ENCODE measurements around the gene NBL1. TPM values are rescaled to one million over a fixed set of nuclear protein-coding genes. Genes with fewer than 3 reads are reported as not detected.
A peak's percentile ranks its signal among the peaks of the same experiment; 100 is the strongest.

NBL1 gene
- total and polyA plus RNA-seq, 3 donors from 2014 or later = 44.3 to 141 (median 73.3) TPM

DNA sequence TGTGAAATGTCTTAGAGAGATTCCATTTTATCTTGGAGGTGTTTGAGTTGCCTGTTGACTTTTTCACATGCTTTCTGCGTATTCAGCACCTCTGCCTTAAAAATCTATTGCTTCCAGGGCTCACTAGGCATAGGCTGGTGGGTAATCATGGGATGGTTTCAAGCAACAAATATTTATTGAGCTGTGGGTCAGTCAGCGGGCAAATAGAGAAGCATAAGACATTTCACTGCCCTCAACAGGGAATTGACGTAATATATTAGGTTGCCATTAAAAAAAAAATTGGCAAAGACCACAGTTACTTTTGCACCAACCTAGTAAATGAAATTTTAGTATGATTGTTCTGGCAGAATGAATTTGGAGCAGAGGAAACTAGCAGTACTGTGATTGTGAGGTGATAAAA lies 44.3 kb upstream of the NBL1 start:
- H3K4me3 ChIP-seq = no peak overlapping the region
- no peak for DNase-seq
- H3K27ac ChIP-seq = no peak overlapping the region
- no peaks in the 10 kb centered on the region for H3K9me3 ChIP-seq
- no peaks in the 10 kb centered on the region for H3K36me3 ChIP-seq (ENCODE audit: low read depth, missing control alignments)
- H3K27me3 ChIP-seq = no peaks in the 10 kb centered on the region
- no peak for TF ChIP-seq POLR2A (IDR thresholded peaks at IDR 0.05)
- TF ChIP-seq, protein P1, sequence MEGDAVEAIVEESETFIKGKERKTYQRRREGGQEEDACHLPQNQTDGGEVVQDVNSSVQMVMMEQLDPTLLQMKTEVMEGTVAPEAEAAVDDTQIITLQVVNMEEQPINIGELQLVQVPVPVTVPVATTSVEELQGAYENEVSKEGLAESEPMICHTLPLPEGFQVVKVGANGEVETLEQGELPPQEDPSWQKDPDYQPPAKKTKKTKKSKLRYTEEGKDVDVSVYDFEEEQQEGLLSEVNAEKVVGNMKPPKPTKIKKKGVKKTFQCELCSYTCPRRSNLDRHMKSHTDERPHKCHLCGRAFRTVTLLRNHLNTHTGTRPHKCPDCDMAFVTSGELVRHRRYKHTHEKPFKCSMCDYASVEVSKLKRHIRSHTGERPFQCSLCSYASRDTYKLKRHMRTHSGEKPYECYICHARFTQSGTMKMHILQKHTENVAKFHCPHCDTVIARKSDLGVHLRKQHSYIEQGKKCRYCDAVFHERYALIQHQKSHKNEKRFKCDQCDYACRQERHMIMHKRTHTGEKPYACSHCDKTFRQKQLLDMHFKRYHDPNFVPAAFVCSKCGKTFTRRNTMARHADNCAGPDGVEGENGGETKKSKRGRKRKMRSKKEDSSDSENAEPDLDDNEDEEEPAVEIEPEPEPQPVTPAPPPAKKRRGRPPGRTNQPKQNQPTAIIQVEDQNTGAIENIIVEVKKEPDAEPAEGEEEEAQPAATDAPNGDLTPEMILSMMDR (IDR thresholded peaks at IDR 0.05) = no peak
- H3K4me1 ChIP-seq = peaks cover 16% of the 10 kb centered on the region
- WGBS, 2 donors = 93 to 96% methylated on average over 3 of the region's 3 CpGs
- intact Hi-C loops (cut with DNase I; ENCODE audit: low total_unique reads) = no loop called here

DNA sequence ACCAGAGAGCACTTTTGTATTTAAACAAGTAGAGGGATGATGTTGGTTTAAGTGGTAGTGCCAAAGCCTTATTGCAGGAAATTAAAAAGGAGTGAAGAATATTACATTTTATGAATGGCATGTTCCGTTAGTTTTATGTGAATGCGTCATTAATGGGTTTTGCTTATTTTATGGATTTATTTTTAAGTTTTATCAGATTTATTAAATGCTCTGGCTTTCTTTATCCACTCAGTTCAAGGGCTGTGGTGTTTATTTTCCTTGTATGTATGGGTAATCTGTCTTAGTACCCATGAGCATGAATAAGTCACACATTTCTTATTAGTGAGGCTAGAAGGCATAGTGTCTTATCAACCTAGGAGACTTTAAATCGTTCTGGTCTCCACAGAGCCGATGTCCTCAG lies 41.6 kb upstream of the NBL1 start:
- WGBS, 2 donors = 84 to 90% methylated on average over 4 of the region's 4 CpGs
- no peak for DNase-seq
- Histone ChIP-seq H3K4me1 (peaks cover 9% of the 10 kb centered on the region), H3K27ac (no peak overlapping the region), H3K27me3 (no peaks in the 10 kb centered on the region), H3K9me3 (no peaks in the 10 kb centered on the region), H3K4me3 (no peak overlapping the region), H3K36me3 (ENCODE audit: low read depth, missing control alignments) (no peaks in the 10 kb centered on the region)
- intact Hi-C loops (cut with DNase I; ENCODE audit: low total_unique reads) = no loop called here
- TF ChIP-seq POLR2A (IDR thresholded peaks at IDR 0.05) = no peak
- TF ChIP-seq, protein P1 (IDR thresholded peaks at IDR 0.05) = no peak

DNA sequence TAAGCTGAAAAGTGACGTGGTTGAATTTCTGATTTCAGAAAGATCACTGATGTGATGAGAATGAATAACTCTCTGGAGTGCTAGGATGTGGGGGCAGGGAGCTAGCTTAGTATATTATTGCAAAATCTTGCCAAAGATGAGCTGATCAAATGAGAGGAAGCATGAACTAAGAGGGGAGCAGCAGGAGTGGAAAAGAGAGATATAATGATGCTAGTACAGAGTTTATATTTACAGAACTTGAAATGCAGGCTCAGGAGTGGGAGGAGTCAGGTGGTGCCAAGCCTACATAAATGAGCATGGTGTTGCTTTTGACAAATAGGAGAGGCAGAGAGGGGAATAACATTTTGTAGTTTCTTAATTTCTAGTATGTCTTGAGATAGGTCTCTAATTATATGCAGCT lies 38.1 kb upstream of the NBL1 start:
- Histone ChIP-seq H3K4me1 (peaks cover 8% of the 10 kb centered on the region), H3K4me3 (no peak overlapping the region), H3K9me3 (no peaks in the 10 kb centered on the region), H3K36me3 (ENCODE audit: low read depth, missing control alignments) (no peaks in the 10 kb centered on the region), H3K27me3 (no peaks in the 10 kb centered on the region), H3K27ac (no peak overlapping the region)
- WGBS, 2 donors = 57 to 81% methylated on average over 1 of the region's 1 CpG
- no peak for DNase-seq
- TF ChIP-seq, protein P1 (IDR thresholded peaks at IDR 0.05) = no peak
- no peak for TF ChIP-seq POLR2A (IDR thresholded peaks at IDR 0.05)
- intact Hi-C loops (cut with DNase I; ENCODE audit: low total_unique reads) = no loop called here

DNA sequence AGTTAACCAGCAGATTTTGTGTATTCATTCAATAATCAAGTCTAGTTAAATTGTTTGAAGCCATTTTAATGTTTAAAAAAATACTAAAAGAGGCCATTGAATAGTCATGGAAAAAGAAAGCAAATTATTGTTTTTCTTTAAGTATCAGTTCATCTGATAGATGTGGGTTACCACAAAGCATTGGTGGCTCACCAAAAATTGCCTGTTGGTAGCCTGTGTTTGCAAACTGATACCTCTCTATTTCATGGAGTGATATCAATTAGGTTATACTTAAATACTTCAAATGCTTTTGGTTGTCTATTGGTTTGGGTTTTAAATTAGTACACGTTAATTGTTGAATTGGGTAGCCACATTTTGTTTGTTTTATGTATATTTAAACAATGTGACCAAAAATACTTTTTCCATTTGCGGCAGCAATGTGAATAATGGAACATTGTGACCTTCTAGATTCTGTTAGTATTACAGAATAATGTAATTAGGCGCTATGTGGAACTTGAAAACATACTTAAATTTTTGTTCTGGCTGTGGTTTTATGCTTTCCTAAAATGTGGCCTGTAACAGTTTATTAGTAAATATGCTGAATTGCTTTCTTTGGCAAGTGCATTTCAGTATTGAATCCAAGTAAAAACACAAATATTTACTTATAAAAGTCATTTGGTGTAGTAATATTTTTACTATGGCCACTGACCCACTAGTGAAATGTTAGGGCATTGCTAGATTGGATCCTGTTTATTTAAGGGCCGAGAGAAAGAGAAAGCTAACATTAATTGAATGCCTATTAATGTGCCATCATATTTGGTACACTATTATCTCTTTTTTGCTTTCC lies 37.1 kb upstream of the NBL1 start:
- DNase-seq = no peak
- intact Hi-C loops (cut with DNase I; ENCODE audit: low total_unique reads) = no loop called here
- peak overlapping the region in 1 of 2 donors; percentile 60 for H3K27ac ChIP-seq
- H3K9me3 ChIP-seq = no peaks in the 10 kb centered on the region
- H3K27me3 ChIP-seq = no peaks in the 10 kb centered on the region
- H3K4me3 ChIP-seq = no peak overlapping the region
- peaks cover 8% of the 10 kb centered on the region for H3K4me1 ChIP-seq
- 50% methylated on average over 4 of the region's 4 CpGs for WGBS, 2 donors
- H3K36me3 ChIP-seq (ENCODE audit: low read depth, missing control alignments) = no peaks in the 10 kb centered on the region
- TF ChIP-seq POLR2A (IDR thresholded peaks at IDR 0.05) = no peak
- TF ChIP-seq, protein P1 (IDR thresholded peaks at IDR 0.05) = no peak

DNA sequence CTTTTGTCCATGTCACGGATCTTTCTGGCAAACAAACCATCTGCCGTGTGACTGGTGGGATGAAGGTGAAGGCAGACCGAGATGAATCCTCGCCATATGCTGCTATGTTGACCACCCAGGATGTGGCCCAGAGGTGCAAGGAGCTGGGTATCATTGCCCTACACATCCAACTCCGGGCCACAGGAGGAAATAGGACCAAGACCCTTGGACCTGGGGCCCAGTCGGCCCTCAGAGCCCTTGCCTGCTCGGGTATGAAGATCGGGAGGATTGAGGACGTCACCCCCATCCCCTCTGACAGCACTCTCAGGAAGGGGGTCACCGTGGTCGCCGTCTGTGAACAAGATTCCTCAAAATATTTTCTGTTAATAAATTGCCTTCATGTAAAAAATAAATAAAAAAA lies 35.9 kb upstream of the NBL1 start:
- H3K9me3 ChIP-seq = no peaks in the 10 kb centered on the region
- H3K36me3 ChIP-seq (ENCODE audit: low read depth, missing control alignments) = no peaks in the 10 kb centered on the region
- no peak for TF ChIP-seq POLR2A (IDR thresholded peaks at IDR 0.05)
- TF ChIP-seq, protein P1 (IDR thresholded peaks at IDR 0.05) = no peak
- no peaks in the 10 kb centered on the region for H3K27me3 ChIP-seq
- peak overlapping the region in 1 of 2 donors; percentile 11 for H3K27ac ChIP-seq
- no peak overlapping the region for H3K4me3 ChIP-seq
- peaks cover 8% of the 10 kb centered on the region for H3K4me1 ChIP-seq
- 92 to 94% methylated on average over 12 of the region's 12 CpGs for WGBS, 2 donors
- no peak for DNase-seq
- intact Hi-C loops (cut with DNase I; ENCODE audit: low total_unique reads) = no loop called here
